Measurements from ENCODE around the gene RHOBTB1. TPM values are rescaled to one million over a fixed set of nuclear protein-coding genes. Genes with fewer than 3 reads are reported as not detected.

RHOBTB1 gene
- total RNA-seq, 1 donor from 2014 or later = 26.4 TPM

GRCh38 chr10:60943316-60944057 lies 498 bp downstream of the RHOBTB1 start:
- Mint-ChIP-seq H3K36me3 (peaks cover 9% of the 10 kb centered on the region), H3K4me3 (peak overlapping the region; percentile 97)

GRCh38 chr10:60942788-60943315 lies 1.1 kb downstream of the RHOBTB1 start:
- Mint-ChIP-seq H3K9me3 (no peaks in the 10 kb centered on the region), H3K4me1 (ENCODE audit: unreplicated experiment) (peaks cover 40% of the 10 kb centered on the region), H3K4me3 (peak overlapping the region; percentile 97), H3K36me3 (peaks cover 15% of the 10 kb centered on the region), H3K27ac (peak overlapping the region; percentile 89), H3K27me3 (no peaks in the 10 kb centered on the region)
- DNase-seq (ENCODE audit: extremely low spot score, unreplicated experiment) = no peak
- TF ChIP-seq CTCF (conservative IDR thresholded peaks at IDR 0.05) = no peak

More at GRCh38 chr10:60943316-60944057, 498 bp downstream of the RHOBTB1 start:
- H3K27me3 Mint-ChIP-seq = no peaks in the 10 kb centered on the region
- peaks cover 34% of the 10 kb centered on the region for H3K4me1 Mint-ChIP-seq (ENCODE audit: unreplicated experiment)
- TF ChIP-seq CTCF (conservative IDR thresholded peaks at IDR 0.05) = peak; percentile 37
- no peaks in the 10 kb centered on the region for H3K9me3 Mint-ChIP-seq
- peak; percentile 76 for DNase-seq (ENCODE audit: extremely low spot score, unreplicated experiment)
- peak overlapping the region; percentile 89 for H3K27ac Mint-ChIP-seq

DNA sequence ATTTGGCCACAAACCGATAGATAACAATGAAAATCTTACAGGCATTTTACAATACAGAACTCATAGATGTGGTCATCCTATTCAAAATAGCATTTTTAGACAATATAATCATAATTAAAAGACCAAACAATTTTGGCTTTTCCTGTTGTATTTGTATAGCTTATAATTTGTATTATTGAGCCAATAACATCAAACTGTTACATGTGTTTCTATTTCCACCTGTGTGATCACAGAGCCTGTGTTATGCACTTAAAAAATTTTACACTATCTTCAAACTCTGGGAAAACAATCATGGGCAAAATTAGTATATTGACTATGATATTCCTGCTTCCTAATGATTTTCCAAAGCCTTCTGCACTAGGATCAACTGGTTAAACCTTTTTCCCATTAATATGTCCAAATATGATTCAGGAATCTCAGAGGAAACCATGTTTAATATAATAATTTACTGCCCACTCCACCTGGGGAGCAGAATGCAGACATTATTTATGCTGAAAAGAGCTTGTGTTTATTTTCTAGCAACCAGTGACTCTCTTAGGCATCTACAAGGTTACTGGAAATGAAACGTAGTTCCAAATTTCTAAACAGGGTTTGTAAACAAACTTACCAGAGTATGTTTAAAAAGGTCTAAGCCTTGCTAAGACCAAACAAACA lies 1.7 kb downstream of the RHOBTB1 start:
- H3K4me3 Mint-ChIP-seq = peak overlapping the region; percentile 97
- H3K27me3 Mint-ChIP-seq = no peaks in the 10 kb centered on the region
- peaks cover 43% of the 10 kb centered on the region for H3K4me1 Mint-ChIP-seq (ENCODE audit: unreplicated experiment)
- TF ChIP-seq CTCF (conservative IDR thresholded peaks at IDR 0.05) = no peak
- peaks cover 20% of the 10 kb centered on the region for H3K36me3 Mint-ChIP-seq
- H3K9me3 Mint-ChIP-seq = no peaks in the 10 kb centered on the region
- DNase-seq (ENCODE audit: extremely low spot score, unreplicated experiment) = no peak
- H3K27ac Mint-ChIP-seq = peak overlapping the region; percentile 89

GRCh38 chr10:60940446-60940845 lies 3.5 kb downstream of the RHOBTB1 start:
- H3K27me3 Mint-ChIP-seq = no peaks in the 10 kb centered on the region
- peaks cover 20% of the 10 kb centered on the region for H3K36me3 Mint-ChIP-seq
- peaks cover 43% of the 10 kb centered on the region for H3K4me1 Mint-ChIP-seq (ENCODE audit: unreplicated experiment)
- DNase-seq (ENCODE audit: extremely low spot score, unreplicated experiment) = no peak
- no peak overlapping the region for H3K27ac Mint-ChIP-seq
- H3K4me3 Mint-ChIP-seq = peak overlapping the region; percentile 18
- no peak for TF ChIP-seq CTCF (conservative IDR thresholded peaks at IDR 0.05)
- H3K9me3 Mint-ChIP-seq = no peaks in the 10 kb centered on the region

DNA sequence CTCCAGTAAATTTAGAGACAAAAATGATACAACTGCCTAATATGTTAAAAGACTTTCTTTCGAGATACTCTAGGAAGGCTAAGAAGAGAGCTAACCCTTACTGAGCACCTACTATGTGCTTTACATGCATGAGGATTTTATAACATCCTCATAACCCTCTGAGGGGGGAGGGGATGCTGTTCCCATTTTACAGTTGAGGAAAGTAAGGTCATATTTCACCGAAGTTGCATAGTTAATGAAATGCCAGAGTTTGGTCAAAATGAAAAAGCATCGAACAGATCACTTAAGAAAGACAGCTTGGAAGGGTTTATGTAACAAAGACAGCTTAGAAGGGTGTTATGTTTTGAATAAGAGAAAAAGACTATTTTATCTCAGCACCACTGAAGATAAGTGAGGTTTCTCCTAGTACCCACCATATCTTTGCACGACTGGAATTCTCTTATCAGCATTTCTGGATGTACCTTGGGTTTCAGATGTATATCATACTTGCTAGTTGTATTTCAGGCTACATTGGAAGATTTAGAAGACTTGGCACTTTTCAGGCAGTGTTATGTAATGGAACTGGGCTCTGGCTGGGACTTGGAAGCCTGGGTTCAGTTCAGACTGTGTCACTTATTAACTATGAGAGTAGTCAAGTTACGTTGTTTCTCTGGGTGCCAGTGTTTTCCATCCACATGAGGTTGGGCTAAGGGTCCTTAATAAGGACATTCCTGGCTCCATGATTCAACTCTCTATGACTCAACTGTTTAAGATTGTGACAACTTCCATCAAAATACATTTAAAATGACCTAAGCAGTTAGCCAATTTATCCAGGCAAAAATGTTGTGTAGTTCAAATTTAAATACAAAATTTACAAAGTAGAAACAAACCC lies 6.0 kb downstream of the RHOBTB1 start:
- Mint-ChIP-seq H3K36me3 (peaks cover 28% of the 10 kb centered on the region), H3K27ac (no peak overlapping the region), H3K9me3 (no peaks in the 10 kb centered on the region), H3K4me1 (ENCODE audit: unreplicated experiment) (peaks cover 40% of the 10 kb centered on the region), H3K27me3 (no peaks in the 10 kb centered on the region), H3K4me3 (no peak overlapping the region)
- TF ChIP-seq CTCF (conservative IDR thresholded peaks at IDR 0.05) = no peak
- no peak for DNase-seq (ENCODE audit: extremely low spot score, unreplicated experiment)

Data from type B pancreatic cell (in vitro differentiated cells).